Neural crest cell (in vitro differentiated cells): ENCODE results near the gene PTPRM. TPM values are rescaled to one million over a fixed set of nuclear protein-coding genes. Genes with fewer than 3 reads are reported as not detected.

Experiments used
- DNase-seq: peaks from one replicate; pipeline ENCODE4 v3.0.0; 2021; ENCODE audit warnings: low read depth, mixed read lengths, low spot score
- H3K27ac Mint-ChIP-seq: one replicate; pipeline ENCODE4 v1.8.0; 2021; ENCODE audit warnings: mild to moderate bottlenecking, mixed read lengths; ENCODE audit not compliant: unreplicated experiment
- H3K27me3 Mint-ChIP-seq: 2 replicates; pipeline ENCODE4 v1.8.0; 2021; ENCODE audit warnings: low read depth, mild to moderate bottlenecking, mixed read lengths
- H3K36me3 Mint-ChIP-seq: 2 replicates; pipeline ENCODE4 v1.8.0; 2021; ENCODE audit warnings: low read depth, mild to moderate bottlenecking, mixed read lengths
- H3K4me1 Mint-ChIP-seq: 2 replicates; pipeline ENCODE4 v1.8.0; 2021; ENCODE audit warnings: mixed read lengths
- H3K4me3 Mint-ChIP-seq: one replicate; pipeline ENCODE4 v1.8.0; 2021; ENCODE audit warnings: mild to moderate bottlenecking, mixed read lengths
- H3K9me3 Mint-ChIP-seq: 2 replicates; pipeline ENCODE4 v1.8.0; 2021; ENCODE audit warnings: mixed read lengths
- total RNA-seq: library from RNA; stranded (reverse); gene quantifications from 2 replicates; pipeline ENCODE4 v1.2.1, GENCODE V29; 2021
- TF ChIP-seq, protein P1 (sequence below): fragments of 200-600 bp; sonication (generic); conservative IDR thresholded peaks from 2 replicates; pipeline ENCODE4 v1.5.0; 2021; ENCODE audit warnings: antibody characterized with exemption, mild to moderate bottlenecking

Gene PTPRM
- total RNA-seq, 1 donor from 2014 or later: 7.7 TPM

GRCh38 chr18:7856116-7856515 lies 289.0 kb downstream of the PTPRM start:
- Mint-ChIP-seq H3K27me3 (no peaks in the 10 kb centered on the region), H3K4me3 (no peak overlapping the region), H3K36me3 (no peaks in the 10 kb centered on the region), H3K4me1 (no peaks in the 10 kb centered on the region), H3K27ac (no peak overlapping the region), H3K9me3 (no peaks in the 10 kb centered on the region)
- no peak for DNase-seq
- TF ChIP-seq, protein P1, sequence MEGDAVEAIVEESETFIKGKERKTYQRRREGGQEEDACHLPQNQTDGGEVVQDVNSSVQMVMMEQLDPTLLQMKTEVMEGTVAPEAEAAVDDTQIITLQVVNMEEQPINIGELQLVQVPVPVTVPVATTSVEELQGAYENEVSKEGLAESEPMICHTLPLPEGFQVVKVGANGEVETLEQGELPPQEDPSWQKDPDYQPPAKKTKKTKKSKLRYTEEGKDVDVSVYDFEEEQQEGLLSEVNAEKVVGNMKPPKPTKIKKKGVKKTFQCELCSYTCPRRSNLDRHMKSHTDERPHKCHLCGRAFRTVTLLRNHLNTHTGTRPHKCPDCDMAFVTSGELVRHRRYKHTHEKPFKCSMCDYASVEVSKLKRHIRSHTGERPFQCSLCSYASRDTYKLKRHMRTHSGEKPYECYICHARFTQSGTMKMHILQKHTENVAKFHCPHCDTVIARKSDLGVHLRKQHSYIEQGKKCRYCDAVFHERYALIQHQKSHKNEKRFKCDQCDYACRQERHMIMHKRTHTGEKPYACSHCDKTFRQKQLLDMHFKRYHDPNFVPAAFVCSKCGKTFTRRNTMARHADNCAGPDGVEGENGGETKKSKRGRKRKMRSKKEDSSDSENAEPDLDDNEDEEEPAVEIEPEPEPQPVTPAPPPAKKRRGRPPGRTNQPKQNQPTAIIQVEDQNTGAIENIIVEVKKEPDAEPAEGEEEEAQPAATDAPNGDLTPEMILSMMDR: no peak

GRCh38 chr18:7856733-7857132 lies 289.6 kb downstream of the PTPRM start:
- Mint-ChIP-seq H3K9me3 (no peaks in the 10 kb centered on the region), H3K4me1 (no peaks in the 10 kb centered on the region), H3K27me3 (no peaks in the 10 kb centered on the region), H3K27ac (peak overlapping the region; percentile 35), H3K36me3 (no peaks in the 10 kb centered on the region), H3K4me3 (no peak overlapping the region)
- DNase-seq: no peak
- TF ChIP-seq, protein P1: no peak

GRCh38 chr18:7857562-7857961 lies 290.4 kb downstream of the PTPRM start:
- no peaks in the 10 kb centered on the region for H3K36me3 Mint-ChIP-seq
- DNase-seq: no peak
- no peak overlapping the region for H3K27ac Mint-ChIP-seq
- no peaks in the 10 kb centered on the region for H3K27me3 Mint-ChIP-seq
- TF ChIP-seq, protein P1: no peak
- H3K9me3 Mint-ChIP-seq: no peaks in the 10 kb centered on the region
- no peak overlapping the region for H3K4me3 Mint-ChIP-seq
- H3K4me1 Mint-ChIP-seq: no peaks in the 10 kb centered on the region

DNA sequence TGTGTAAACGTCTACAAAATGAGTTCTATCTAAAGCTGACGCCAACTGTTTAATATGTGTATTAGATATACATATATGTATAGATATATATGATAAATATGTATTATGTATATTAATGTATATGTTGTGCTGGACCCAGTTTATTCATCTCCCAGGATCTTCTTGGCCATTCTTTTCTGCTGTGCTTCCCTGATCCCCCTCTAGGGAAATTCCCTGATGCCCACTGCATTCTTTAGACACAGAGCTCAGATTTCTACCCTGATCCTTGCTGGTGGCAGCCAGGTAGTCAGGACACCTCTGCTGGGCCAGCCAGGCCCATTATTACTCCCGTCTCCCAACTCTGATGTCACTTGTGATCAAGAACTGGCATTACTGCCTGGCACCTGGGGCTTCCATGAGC lies 292.0 kb downstream of the PTPRM start:
- DNase-seq: no peak
- Mint-ChIP-seq H3K9me3 (no peaks in the 10 kb centered on the region), H3K27ac (no peak overlapping the region), H3K27me3 (no peaks in the 10 kb centered on the region), H3K4me1 (no peaks in the 10 kb centered on the region), H3K4me3 (no peak overlapping the region), H3K36me3 (no peaks in the 10 kb centered on the region)
- TF ChIP-seq, protein P1: no peak

GRCh38 chr18:7870266-7870665 lies 303.1 kb downstream of the PTPRM start:
- Mint-ChIP-seq H3K4me1 (peaks cover 8% of the 10 kb centered on the region), H3K27me3 (no peaks in the 10 kb centered on the region), H3K9me3 (peaks cover 20% of the 10 kb centered on the region), H3K4me3 (no peak overlapping the region), H3K36me3 (peaks cover 10% of the 10 kb centered on the region), H3K27ac (no peak overlapping the region)
- DNase-seq: no peak
- TF ChIP-seq, protein P1: no peak

GRCh38 chr18:7870855-7871254 lies 303.7 kb downstream of the PTPRM start:
- DNase-seq: no peak
- peaks cover 10% of the 10 kb centered on the region for H3K36me3 Mint-ChIP-seq
- TF ChIP-seq, protein P1: no peak
- H3K27ac Mint-ChIP-seq: no peak overlapping the region
- peaks cover 8% of the 10 kb centered on the region for H3K4me1 Mint-ChIP-seq
- H3K4me3 Mint-ChIP-seq: no peak overlapping the region
- H3K9me3 Mint-ChIP-seq: peaks cover 20% of the 10 kb centered on the region
- no peaks in the 10 kb centered on the region for H3K27me3 Mint-ChIP-seq
